A549 treated with AZD9567 at 1 μM for 4 hours (cell line): ENCODE measurements around the gene POLR3C. TPM values are rescaled to one million over a fixed set of nuclear protein-coding genes. Genes with fewer than 3 reads are reported as not detected.

ENCODE experiments used
- total RNA-seq: library from RNA; stranded (reverse); fragments of 200-300 nt; extraction: Qiagen RNA extraction; gene quantifications from 5 replicates; pipeline ENCODE4 v1.2.3, GENCODE V29; 2022; ENCODE audit not compliant: insufficient read depth

POLR3C gene
- 33.2 to 43.4 TPM (median 36.7 TPM) in 5 replicates for total RNA-seq

GRCh38 chr1:145823565-145824498, at the start of gene POLR3C, which contains the start of gene RNF115:
Gene POLR3C (plus strand): TSS chr1:145824200. CDS start chr1:145825777, 1,577 bp downstream.
Gene RNF115 (minus strand): TSS chr1:145824095. CDS start chr1:145823873, 222 bp downstream.

GRCh38 chr1:145845514-145846161, 21.6 kb downstream of the POLR3C start, which contains the start of gene NUDT17:
Gene NUDT17 (plus strand): TSS chr1:145845630. CDS start chr1:145845641, 11 bp downstream.

GRCh38 chr1:145858901-145859490, 35.0 kb downstream of the POLR3C start, which contains the start of gene PIAS3:
Gene PIAS3 (minus strand): TSS chr1:145859081. CDS start chr1:145858990, 91 bp downstream.

GRCh38 chr1:145885738-145886287, 61.8 kb downstream of the POLR3C start, which contains the start of gene ANKRD35:
Gene ANKRD35 (minus strand): TSS chr1:145885866. CDS start chr1:145885758, 108 bp downstream.

Other genes with a start within 250 kb of the POLR3C start
- gene GPR89A, start 216.2 kb upstream of the POLR3C start, total RNA-seq, result 13.6 to 23.7 TPM (median 15.6 TPM) in 5 replicates
- gene PDZK1, start 116.8 kb upstream of the POLR3C start, total RNA-seq, result 0.57 to 0.85 TPM (median 0.74 TPM) in 4 of 5 replicates, not detected in the other
- gene CD160, start 104.7 kb upstream of the POLR3C start, total RNA-seq, result not detected in 5 replicates
- gene RNF115, start 105 bp upstream of the POLR3C start, total RNA-seq, result 12.3 to 15.7 TPM (median 12.3 TPM) in 5 replicates
- gene NUDT17, start 21.4 kb downstream of the POLR3C start, total RNA-seq, result 5.1 to 6.4 TPM (median 5.9 TPM) in 5 replicates
- gene PIAS3, start 34.9 kb downstream of the POLR3C start, total RNA-seq, result 31.8 to 47.9 TPM (median 37.4 TPM) in 5 replicates
- gene ANKRD35, start 61.7 kb downstream of the POLR3C start, total RNA-seq, result not detected in 5 replicates
- 0.58 to 1.3 TPM (median 0.92 TPM) in 4 of 5 replicates, not detected in the other for gene ITGA10, start 85.8 kb downstream of the POLR3C start, total RNA-seq
- 31.0 to 36.0 TPM (median 33.0 TPM) in 5 replicates for gene PEX11B, start 94.5 kb downstream of the POLR3C start, total RNA-seq
- 188 to 233 TPM (median 231 TPM) in 5 replicates for gene RBM8A, start 103.3 kb downstream of the POLR3C start, total RNA-seq
- 9.8 to 15.5 TPM (median 10.1 TPM) in 5 replicates for gene LIX1L, start 133.8 kb downstream of the POLR3C start, total RNA-seq
- gene ANKRD34A, start 140.4 kb downstream of the POLR3C start, total RNA-seq, result 0.16 to 0.27 TPM (median 0.18 TPM) in 4 of 5 replicates, not detected in the other
- gene POLR3GL, start 140.5 kb downstream of the POLR3C start, total RNA-seq, result 10.9 to 13.8 TPM (median 11.5 TPM) in 5 replicates
- 0.14 to 2.3 TPM (median 0.22 TPM) in 5 replicates for gene TXNIP, start 172.4 kb downstream of the POLR3C start, total RNA-seq
- gene HJV, start 197.5 kb downstream of the POLR3C start, total RNA-seq, result not detected in 5 replicates